G401.6 (cell line): ENCODE measurements around the gene SRRM3.
A peak's percentile ranks its signal among the peaks of the same experiment; 100 is the strongest.
"Not testable (repeated sequence)": the region's sequence is repeated elsewhere in the genome, so short reads cannot be mapped to it uniquely, and the experiment has no call there.

ENCODE experiments used
- FAIRE-seq: peaks from 2 replicates; lab custom pipeline; 2012; peaks lifted over from hg19 to GRCh38; lab: Jason Lieb, UNC

Gene SRRM3

DNA sequence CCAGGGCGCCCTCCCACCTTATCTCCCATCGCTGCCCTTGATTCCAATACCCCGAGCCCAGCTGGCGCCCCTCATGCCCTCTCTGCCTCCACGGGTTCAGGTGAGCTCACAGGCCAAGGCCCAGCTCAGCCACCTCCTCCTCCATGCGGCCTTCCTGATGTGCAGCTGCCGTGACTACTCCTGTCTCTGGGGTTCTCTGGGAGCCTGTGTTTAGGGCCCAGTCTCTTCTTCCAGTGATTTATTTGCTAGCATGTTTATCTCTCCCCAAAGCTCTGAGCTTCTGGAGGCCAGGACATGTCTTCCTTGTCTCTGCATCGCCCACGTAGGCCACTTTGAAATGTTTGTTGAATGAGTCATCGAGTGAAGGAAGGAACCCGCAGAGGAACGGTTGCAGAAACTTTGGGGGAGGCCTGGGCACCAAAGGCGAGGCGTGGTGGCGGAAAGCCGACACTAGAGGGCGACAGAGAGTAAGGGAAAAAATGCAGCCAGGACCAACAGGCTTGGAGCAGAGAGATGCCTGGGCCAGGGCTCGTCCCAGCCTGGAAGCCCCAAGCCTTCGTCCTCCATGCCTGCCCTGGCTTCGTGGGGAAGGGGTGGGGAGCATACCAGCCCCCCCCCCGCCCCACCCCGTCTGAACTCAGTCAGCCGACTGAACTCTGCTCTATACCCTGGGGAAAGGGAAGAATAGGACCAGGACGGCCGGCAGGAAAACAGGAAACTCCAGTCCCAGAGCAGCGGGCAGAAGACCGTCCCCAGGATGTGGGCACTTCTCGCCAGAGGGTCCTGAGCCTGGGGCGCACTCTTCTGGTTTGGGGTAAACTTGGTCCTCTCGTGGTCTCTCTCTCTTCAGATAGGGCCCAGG lies 89.9 kb downstream of the SRRM3 start:
- peak; percentile 95 for FAIRE-seq

DNA sequence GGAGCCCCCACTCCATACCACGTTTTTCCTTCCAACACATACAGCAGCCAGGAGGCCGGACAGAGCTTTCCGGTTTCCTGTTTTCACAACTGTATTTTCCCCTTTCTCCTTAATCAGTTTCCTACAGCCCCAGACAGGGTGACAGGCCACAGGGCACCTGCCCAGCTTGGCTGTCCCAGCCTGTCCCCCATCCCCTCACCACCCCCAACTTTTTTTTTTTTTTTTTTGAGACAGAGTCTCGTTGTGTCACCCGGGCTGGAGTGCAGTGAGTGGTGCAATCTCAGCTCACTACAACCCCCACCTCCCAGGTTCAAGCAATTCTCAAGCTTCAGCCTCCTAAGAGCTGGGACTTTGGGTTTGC lies 90.5 kb downstream of the SRRM3 start:
- no peak for FAIRE-seq

- FAIRE-seq, result not testable (repeated sequence)
Observed at GRCh38 chr7:76292911-76293310, 91.2 kb downstream of the SRRM3 start.

GRCh38 chr7:76293407-76293901 lies 91.8 kb downstream of the SRRM3 start:
- no peak for FAIRE-seq

DNA sequence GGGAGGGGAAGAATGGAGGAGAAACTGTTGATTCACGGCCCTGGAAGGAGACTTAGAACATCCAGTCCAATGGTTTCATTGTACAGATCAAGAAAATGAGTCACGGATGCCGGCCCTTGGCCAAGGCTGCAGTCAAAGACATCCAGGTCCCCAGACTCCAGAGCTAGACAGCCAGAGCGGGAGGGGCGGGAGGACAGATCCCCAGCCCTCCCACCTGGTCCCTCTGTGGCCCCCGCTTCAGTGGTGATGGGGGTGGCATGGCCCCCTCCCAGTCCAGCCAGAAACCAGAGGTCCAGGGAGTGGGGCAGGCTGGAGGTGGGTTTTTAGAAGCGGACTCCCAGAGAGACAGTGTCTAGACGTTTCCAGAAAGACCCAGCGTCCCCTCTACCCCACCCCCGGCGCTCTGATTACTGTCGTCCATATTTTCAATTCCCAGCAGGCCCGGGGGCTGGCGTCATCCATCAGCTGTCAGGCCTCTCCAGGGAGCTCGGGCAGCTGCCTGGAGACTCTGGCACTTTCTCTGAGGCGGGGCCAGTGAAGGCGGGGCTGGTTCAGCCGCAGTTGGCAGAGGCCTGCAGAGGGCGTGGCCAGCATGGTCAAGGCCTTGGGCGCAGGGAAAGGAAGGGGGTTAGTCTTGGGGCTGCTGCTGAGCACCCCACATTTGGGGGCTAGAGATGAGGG lies 92.8 kb downstream of the SRRM3 start:
- FAIRE-seq, result peak; percentile 84

DNA sequence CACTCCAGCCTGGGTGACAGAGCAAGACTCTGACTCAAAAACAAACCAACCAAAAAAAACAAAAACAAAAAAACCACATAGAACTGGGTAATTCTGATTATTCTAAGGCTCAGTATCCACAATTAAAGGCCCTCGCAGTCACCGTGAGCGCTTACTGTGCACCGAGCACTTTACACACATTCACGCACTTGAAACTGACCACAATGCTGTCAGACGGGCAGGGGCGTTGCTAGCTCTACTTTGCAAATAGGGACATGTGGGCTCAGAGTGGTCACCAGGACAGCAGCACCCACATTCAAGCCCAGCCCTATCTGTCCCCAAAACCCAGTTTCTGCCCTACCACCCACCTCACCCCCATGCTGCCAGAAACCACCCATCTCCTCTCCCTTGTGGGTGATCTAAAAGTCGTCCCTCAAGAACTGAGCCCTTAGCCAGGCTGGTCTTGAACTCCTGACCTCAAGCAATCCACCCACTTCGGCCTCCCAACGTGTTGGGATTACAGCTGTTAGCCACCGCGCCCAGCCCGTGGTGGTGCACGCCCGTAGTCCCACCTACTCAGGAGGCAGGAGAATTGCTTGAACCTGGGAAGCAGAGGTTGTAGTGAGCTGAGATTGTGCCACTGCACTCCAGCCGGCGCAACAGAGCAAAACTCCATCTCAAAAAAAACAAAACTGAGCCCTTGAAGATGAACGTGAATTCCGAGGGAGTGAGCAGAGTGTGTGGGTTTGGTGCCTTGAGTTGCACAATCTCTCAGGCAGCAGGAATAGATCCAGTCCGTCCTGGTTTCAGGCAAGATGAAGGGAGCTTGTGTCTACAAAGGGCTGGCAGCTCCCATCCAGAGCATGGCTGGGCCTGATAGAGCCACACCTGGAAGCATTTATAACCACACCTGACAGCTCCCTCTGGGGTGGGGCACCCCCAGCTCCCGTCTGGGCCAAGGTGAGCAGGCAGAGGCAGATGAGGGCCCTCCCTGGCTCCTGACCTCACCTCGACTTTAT lies 95.3 kb downstream of the SRRM3 start:
- FAIRE-seq, result no peak

DNA sequence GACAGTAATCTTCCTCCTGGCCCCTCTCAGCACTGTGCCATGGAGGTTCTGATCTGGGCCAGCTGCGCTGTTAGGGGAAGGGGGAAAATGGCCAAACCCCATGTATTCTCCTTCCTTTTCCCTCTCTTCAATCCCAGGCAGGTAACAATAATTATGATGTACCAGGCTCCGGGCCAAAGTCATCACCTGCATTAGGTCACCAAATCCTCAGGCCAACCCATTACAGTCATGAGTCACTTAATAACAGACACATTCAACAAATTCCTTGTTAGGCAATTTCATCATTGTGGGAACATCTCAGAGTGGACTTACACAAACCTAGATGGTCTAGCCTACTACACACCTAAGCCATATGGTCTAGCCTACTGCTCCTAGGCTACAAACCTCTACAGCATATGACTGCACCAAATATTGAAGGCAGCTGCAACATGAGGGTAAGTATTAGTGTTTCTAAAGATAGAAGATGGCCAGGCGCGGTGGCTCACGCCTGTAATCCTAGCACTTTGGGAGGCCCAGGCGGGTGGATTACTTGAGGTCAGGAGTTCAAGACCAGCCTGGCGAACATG lies 98.6 kb downstream of the SRRM3 start:
- FAIRE-seq, result no peak

GRCh38 chr7:76301000-76301399 lies 99.3 kb downstream of the SRRM3 start:
- no peak for FAIRE-seq

DNA sequence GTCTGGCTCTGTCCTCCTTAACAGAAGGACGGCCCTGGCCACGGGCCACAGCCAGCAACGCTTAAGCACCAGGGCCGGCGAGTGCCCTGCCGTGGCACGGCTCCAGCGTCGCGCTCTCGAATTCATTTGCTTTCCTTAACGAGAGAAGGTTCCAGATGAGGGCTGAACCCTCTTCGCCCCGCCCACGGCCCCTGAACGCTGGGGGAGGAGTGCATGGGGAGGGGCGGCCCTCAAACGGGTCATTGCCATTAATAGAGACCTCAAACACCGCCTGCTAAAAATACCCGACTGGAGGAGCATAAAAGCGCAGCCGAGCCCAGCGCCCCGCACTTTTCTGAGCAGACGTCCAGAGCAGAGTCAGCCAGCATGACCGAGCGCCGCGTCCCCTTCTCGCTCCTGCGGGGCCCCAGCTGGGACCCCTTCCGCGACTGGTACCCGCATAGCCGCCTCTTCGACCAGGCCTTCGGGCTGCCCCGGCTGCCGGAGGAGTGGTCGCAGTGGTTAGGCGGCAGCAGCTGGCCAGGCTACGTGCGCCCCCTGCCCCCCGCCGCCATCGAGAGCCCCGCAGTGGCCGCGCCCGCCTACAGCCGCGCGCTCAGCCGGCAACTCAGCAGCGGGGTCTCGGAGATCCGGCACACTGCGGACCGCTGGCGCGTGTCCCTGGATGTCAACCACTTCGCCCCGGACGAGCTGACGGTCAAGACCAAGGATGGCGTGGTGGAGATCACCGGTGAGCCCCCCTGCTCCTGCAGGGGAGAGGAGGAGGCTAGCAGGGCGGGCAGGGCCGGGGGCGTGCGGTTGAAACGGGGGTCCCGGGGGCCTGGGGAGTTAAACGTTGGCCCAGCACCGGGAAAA lies 100.9 kb downstream of the SRRM3 start, which contains the start of gene HSPB1:
Gene HSPB1, plus strand, starts transcription at position 327 of the 855 bp plus-strand sequence. Its CDS starts 40 bp downstream, at position 367.
- FAIRE-seq, result peak; percentile 95

DNA sequence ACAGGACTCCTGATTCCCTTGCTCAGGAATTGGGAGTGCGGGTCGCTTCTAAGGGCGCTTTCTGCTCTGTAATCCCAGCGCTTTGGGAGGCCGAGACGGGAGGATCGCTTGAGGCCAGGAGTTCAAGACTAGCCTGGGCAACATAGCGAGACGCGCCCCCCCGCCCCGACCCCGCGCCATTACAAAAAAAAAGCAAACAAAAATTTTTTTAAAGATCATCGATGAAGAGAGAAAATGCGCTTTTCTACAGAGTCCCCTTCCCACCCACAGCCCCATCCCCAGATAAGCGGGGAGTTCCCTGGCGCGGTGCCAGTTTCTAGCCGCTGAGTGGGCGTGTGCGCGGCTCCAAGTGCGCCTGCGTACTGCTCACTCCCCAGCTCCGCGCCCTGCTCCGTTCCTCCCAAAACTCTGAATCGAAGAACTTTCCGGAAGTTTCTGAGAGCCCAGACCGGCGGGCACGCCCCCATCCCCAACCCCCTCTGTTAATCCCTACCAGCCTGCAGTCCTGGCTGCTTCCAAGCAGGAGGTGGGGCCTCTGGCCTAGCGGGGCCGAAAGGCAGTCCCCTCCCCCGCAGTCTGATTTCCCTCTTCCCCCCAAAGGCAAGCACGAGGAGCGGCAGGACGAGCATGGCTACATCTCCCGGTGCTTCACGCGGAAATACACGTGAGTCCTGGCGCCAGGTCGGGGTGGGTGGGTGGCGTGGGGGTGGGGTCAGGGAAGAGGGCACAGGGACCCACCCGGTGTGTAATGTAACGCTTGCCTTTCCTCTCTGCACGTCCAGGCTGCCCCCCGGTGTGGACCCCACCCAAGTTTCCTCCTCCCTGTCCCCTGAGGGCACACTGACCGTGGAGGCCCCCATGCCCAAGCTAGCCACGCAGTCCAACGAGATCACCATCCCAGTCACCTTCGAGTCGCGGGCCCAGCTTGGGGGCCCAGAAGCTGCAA lies 101.8 kb downstream of the SRRM3 start:
- FAIRE-seq, result peak; percentile 93

DNA sequence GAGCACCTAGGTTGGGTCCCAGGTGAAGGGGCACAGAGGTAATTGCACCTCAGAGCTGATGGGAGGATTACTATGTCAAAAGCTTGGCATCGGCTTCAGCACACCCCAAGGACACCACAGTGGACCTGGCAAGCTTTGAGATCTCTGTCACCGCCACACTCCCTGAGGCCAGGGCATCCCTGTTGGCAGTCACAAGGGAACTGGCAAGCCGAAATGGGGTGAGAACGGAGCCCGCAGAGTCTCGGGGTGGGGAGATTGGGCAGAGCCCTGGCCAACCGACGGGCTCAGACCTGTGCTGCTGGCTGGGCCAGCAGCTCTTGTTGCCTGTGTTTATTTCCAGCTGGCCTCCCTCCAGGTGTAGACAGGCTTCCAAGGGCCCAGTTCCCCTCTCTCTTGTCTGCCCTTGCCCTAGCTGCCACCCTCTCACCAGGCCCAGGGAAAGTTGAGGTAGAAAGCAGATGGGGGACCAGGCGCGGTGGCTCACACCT lies 103.2 kb downstream of the SRRM3 start:
- no peak for FAIRE-seq

GRCh38 chr7:76308874-76309273 lies 107.2 kb downstream of the SRRM3 start:
- not testable (repeated sequence) for FAIRE-seq

DNA sequence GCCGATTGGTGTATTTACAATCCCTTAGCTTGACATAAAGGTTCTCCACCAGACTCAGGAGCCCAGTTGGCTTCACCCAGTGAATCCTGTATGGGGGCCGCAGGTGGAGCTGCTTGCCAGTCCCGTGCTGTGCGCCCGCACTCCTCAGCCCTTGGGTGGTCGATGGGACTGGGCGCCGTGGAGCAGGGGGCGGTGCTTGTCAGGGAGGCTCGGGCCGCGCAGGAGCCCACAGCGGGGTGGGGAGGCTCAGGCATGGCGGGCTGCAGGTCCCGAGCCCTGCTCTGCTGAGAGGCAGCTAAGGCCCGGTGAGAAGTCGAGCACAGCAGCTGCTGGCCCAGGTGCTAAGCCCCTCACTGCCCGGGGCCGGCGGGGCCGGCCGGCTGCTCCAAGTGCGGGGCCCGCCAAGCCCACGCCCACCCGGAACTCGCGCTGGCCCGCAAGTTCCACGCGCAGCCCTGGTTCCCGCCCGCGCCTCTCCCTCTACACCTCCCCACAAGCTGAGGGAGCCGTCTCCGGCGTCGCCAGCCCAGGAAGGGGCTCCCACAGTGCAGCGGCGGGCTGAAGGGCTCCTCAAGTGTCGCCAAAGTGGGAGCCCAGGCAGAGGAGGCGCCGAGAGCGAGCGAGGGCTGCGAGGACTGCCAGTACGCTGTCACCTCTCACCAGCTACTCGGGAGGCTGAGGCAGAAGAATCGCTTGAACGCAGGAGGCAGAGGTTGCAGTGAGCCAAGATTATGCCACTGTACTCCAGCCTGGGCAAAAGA lies 107.8 kb downstream of the SRRM3 start:
- not testable (repeated sequence) for FAIRE-seq

- FAIRE-seq, result no peak
Observed at GRCh38 chr7:76310102-76310957, 108.6 kb downstream of the SRRM3 start.

DNA sequence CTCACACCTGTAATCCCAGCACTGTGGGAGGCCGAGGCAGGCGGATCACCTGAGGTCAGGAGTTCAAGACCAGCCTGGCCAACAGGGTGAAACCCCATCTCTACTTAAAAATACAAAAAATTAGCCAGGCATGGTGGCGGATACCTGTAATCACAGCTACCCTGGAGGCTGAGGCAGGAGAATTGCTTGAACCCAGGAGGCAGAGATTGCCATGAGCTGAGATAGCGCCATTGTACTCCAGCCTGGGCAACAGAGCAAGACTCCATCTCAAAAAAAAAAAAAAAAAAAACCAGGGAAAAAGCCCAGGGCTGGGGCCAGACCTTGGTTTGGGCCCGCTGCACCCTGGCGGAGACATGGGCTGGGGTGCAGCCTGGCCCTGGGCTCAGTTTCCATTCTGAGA lies 110.1 kb downstream of the SRRM3 start:
- not testable (repeated sequence) for FAIRE-seq

DNA sequence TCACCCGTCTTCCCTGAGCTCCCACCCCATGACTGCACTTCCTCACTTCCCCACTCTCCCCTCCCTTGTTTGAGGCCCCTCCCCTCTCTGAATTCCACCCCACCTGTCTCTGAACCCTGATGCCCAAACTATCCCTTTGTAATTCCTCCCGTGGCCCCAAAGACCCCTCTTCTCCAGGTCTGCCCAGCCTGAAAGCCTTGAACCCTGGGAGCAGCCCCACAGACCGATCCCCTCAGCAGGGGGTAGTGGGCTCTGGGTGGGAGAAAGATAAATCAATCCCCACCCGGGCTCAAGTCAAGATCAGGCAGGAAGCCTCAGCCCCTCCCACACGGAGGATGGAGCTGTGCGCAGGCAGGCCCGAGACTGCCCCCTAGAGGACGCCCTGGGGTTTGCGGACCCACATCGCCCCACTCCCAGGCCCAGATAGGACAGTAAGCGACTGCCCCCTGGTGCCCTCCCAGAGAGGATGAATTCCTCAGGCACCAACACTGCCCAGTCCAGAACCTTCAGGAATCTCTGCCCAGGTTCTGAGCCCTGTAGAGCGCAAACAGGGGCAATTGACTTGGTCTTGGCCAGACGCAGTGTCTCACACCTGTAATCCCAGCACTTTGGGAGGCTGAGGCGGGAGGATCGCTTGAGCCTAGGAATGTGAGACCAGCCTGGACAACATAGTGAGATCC lies 112.5 kb downstream of the SRRM3 start:
- no peak for FAIRE-seq

GRCh38 chr7:76314740-76315139 lies 113.0 kb downstream of the SRRM3 start:
- not testable (repeated sequence) for FAIRE-seq
